ENCODE results near the gene MCCC2.
"Not testable (repeated sequence)": the region's sequence is repeated elsewhere in the genome, so short reads cannot be mapped to it uniquely, and the experiment has no call there.

Gene MCCC2

GRCh38 chr5:71662381-71662780, 75.2 kb downstream of the MCCC2 start:
- DNase-seq (ENCODE audit: low read depth), result no peak

- DNase-seq (ENCODE audit: low read depth), result no peak
Observed at GRCh38 chr5:71663191-71663969, 76.2 kb downstream of the MCCC2 start.

- not testable (repeated sequence) for DNase-seq (ENCODE audit: low read depth)
Observed at GRCh38 chr5:71664615-71665014, 77.5 kb downstream of the MCCC2 start.

GRCh38 chr5:71666321-71666720, 79.2 kb downstream of the MCCC2 start:
- DNase-seq (ENCODE audit: low read depth), result no peak

- DNase-seq (ENCODE audit: low read depth), result no peak
Observed at GRCh38 chr5:71677977-71678376, 90.8 kb downstream of the MCCC2 start.

GRCh38 chr5:71679714-71680113, 92.6 kb downstream of the MCCC2 start:
- no peak for DNase-seq (ENCODE audit: low read depth)

GRCh38 chr5:71680510-71680909, 93.4 kb downstream of the MCCC2 start:
- no peak for DNase-seq (ENCODE audit: low read depth)

GRCh38 chr5:71681296-71681695, 94.2 kb downstream of the MCCC2 start:
- DNase-seq (ENCODE audit: low read depth), result no peak

- DNase-seq (ENCODE audit: low read depth), result no peak
Observed at GRCh38 chr5:71684309-71684708, 97.2 kb downstream of the MCCC2 start.

GRCh38 chr5:71693828-71694427, 106.8 kb downstream of the MCCC2 start:
- no peak for DNase-seq (ENCODE audit: low read depth)

GRCh38 chr5:71695071-71695470, 107.9 kb downstream of the MCCC2 start:
- no peak for DNase-seq (ENCODE audit: low read depth)

- DNase-seq (ENCODE audit: low read depth), result no peak
Observed at GRCh38 chr5:71695595-71695994, 108.5 kb downstream of the MCCC2 start.

- no peak for DNase-seq (ENCODE audit: low read depth)
Observed at GRCh38 chr5:71697967-71698366, 110.8 kb downstream of the MCCC2 start.

GRCh38 chr5:71699233-71699632, 112.1 kb downstream of the MCCC2 start:
- no peak for DNase-seq (ENCODE audit: low read depth)

GRCh38 chr5:71699751-71700150, 112.6 kb downstream of the MCCC2 start:
- no peak for DNase-seq (ENCODE audit: low read depth)

- DNase-seq (ENCODE audit: low read depth), result no peak
Observed at GRCh38 chr5:71700803-71701202, 113.7 kb downstream of the MCCC2 start.

GRCh38 chr5:71701407-71701806, 114.3 kb downstream of the MCCC2 start:
- DNase-seq (ENCODE audit: low read depth), result no peak

GRCh38 chr5:71703941-71704340, 116.8 kb downstream of the MCCC2 start:
- no peak for DNase-seq (ENCODE audit: low read depth)

- DNase-seq (ENCODE audit: low read depth), result no peak
Observed at GRCh38 chr5:71705421-71705820, 118.3 kb downstream of the MCCC2 start.

GRCh38 chr5:71706906-71707305, 119.8 kb downstream of the MCCC2 start:
- DNase-seq (ENCODE audit: low read depth), result no peak
